Measurements from ENCODE around the gene MAL. TPM values are rescaled to one million over a fixed set of nuclear protein-coding genes. Genes with fewer than 3 reads are reported as not detected.

Gene MAL
- total RNA-seq, 1 experiment from 2014 or later = 0.22 TPM

GRCh38 chr2:95058989-95059641, 33.6 kb downstream of the MAL start:
- Mint-ChIP-seq H3K36me3 (no peaks in the 10 kb centered on the region), H3K9me3 (no peaks in the 10 kb centered on the region), H3K4me1 (peaks cover 19% of the 10 kb centered on the region), H3K4me3 (no peak overlapping the region), H3K27ac (no peak overlapping the region), H3K27me3 (ENCODE audit: low read depth) (no peaks in the 10 kb centered on the region; the same call in 1 of the 2 replicates)
- TF ChIP-seq OVOL2 (CRISPR knock-in tag; IDR thresholded peaks at IDR 0.05; ENCODE audit: borderline replicate concordance) = no peak
- no peak for TF ChIP-seq FOXK1 (CRISPR knock-in tag; IDR thresholded peaks at IDR 0.05)
- TF ChIP-seq ZNF219 (CRISPR knock-in tag; IDR thresholded peaks at IDR 0.05; ENCODE audit: borderline replicate concordance) = no peak
- no peak for TF ChIP-seq ZSCAN18 (CRISPR knock-in tag; IDR thresholded peaks at IDR 0.05)
- TF ChIP-seq HMGA2 (CRISPR knock-in tag; IDR thresholded peaks at IDR 0.05) = no peak
- TF ChIP-seq E2F5 (CRISPR knock-in tag; IDR thresholded peaks at IDR 0.05) = no peak
- TF ChIP-seq CDX4 (CRISPR knock-in tag; IDR thresholded peaks at IDR 0.05; ENCODE audit: borderline replicate concordance) = no peak
- TF ChIP-seq ZNF281 (CRISPR knock-in tag; IDR thresholded peaks at IDR 0.05) = no peak
- no peak for TF ChIP-seq MAX (CRISPR knock-in tag; IDR thresholded peaks at IDR 0.05)
- no peak for TF ChIP-seq SMAD4 (CRISPR knock-in tag; IDR thresholded peaks at IDR 0.05)
- no peak for TF ChIP-seq ZNF532 (CRISPR knock-in tag; IDR thresholded peaks at IDR 0.05; ENCODE audit: borderline replicate concordance)
- ChIA-PET CTCF (interaction anchor here (0.6 to 3.0 kb wide), 5 partner anchors 15 to 36 kb away, joined by 3 to 12 read pairs (median 3); no protein-coding TSS in a partner anchor), POLR2A (no interaction called here)
- DNase-seq (ENCODE audit: low spot score) = no peak
- no peak for ATAC-seq

GRCh38 chr2:95059656-95060370, 34.3 kb downstream of the MAL start:
- Mint-ChIP-seq H3K4me3 (no peak overlapping the region), H3K27me3 (ENCODE audit: low read depth) (no peaks in the 10 kb centered on the region; the same call in 1 of the 2 replicates), H3K9me3 (no peaks in the 10 kb centered on the region), H3K27ac (no peak overlapping the region), H3K36me3 (no peaks in the 10 kb centered on the region), H3K4me1 (peaks cover 22% of the 10 kb centered on the region)
- POLR2A ChIA-PET = no interaction called here
- CTCF ChIA-PET = interaction anchor here (0.6 to 1.2 kb wide), 3 partner anchors 15 to 35 kb away, joined by 3 read pairs; no protein-coding TSS in a partner anchor
- no peak for DNase-seq (ENCODE audit: low spot score)
- ATAC-seq = no peak
- no peak for TF ChIP-seq HMGA2 (CRISPR knock-in tag; IDR thresholded peaks at IDR 0.05)
- no peak for TF ChIP-seq ZNF281 (CRISPR knock-in tag; IDR thresholded peaks at IDR 0.05)
- no peak for TF ChIP-seq ZNF121 (CRISPR knock-in tag; IDR thresholded peaks at IDR 0.05)
- no peak for TF ChIP-seq PRRX2 (CRISPR knock-in tag; IDR thresholded peaks at IDR 0.05)
- TF ChIP-seq ZNF416 (CRISPR knock-in tag; IDR thresholded peaks at IDR 0.05) = no peak
- TF ChIP-seq SMAD4 (CRISPR knock-in tag; IDR thresholded peaks at IDR 0.05) = no peak
- TF ChIP-seq ZNF232 (CRISPR knock-in tag; IDR thresholded peaks at IDR 0.05) = no peak
- no peak for TF ChIP-seq PREB (CRISPR knock-in tag; IDR thresholded peaks at IDR 0.05; ENCODE audit: borderline replicate concordance)
